HG02798 (cell line): ENCODE measurements around the gene MRPL14.

Source experiments
- ATAC-seq: cut with Tn5 transposase; IDR thresholded peaks from one replicate; pipeline ENCODE4 v1.9.1; 2021; ENCODE audit warnings: mild to moderate bottlenecking; ENCODE audit not compliant: unreplicated experiment, poor library complexity

The MRPL14 gene

DNA sequence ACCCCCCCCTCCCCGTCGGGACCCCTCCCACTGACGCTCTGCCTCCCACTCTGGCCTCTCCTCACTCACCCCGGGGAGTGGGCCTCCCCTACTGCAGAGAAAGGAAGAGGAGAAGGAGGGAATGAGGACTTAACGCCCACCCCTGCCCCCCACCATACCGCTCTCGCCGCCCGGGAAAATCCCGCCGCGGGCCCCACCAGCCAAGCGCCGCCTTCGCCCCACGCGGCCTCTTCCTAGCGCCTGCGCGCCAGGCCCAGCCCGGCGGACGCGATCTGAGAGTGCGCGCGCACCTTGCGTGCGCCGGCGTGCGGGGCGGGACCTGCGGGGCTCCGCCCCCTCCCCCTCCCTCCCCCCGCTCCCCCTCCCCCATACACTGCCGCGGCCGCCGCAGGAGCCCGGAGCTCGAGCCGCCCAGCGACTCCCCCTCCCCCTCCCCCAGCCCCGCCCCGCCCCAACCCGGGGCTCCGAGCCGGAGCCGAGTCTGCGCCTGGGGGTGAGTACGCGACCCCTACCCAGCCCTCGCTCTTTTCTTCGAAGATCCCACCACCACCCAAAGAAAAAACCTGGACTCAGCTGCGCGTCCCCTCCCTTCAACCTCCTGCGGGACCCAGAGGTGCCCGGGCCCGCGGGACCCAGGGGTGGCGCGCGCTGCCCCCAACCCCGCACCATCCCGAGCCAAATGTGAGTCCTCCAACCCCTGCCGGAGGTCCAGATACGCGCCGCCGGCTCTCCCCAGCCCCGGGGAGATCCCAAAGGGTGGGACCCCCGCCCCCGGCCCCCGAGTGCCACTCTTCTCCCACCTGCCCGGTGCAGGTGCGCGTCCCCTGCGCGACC is at the start of gene MRPL14, which contains the start of gene TMEM63B:
Gene MRPL14, minus strand, starts transcription at position 267 of the 834 bp plus-strand sequence. CDS start 10,841 bp downstream, outside the sequence.
Gene TMEM63B, plus strand, starts transcription at position 369 of the 834 bp plus-strand sequence. CDS start 7,031 bp downstream, outside the sequence.
- peak; percentile 86 for ATAC-seq

DNA sequence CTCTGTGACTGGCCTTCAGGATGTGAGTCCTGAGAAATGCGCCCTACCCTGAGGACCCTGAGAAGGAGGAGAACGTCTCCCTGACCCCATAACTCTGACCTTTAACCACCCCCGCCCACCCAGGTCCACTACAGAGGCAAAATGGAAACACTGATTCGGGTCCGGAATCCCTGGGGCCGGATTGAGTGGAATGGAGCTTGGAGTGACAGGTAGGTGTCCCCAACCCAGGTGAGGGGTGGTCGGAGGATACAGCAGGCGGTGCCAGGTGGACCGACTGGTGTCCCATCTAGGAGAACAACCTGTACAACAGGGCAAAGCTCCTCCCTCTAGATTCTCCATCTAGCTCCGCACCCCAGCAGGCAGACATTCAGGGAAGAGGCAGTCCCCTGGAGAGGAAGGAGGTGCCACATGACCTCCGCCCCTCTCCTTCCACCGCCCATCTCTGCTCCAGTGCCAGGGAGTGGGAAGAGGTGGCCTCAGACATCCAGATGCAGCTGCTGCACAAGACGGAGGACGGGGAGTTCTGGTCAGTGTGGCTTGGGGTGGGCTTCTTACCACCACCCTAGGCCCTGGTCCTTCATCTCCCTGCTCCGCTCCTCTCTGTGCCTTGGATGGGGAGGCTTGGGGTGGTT is 49.0 kb upstream of the MRPL14 start:
- ATAC-seq = no peak

GRCh38 chr6:44172731-44173500 is 45.7 kb upstream of the MRPL14 start:
- peak; percentile 79 for ATAC-seq

- no peak for ATAC-seq
Observed at GRCh38 chr6:44171899-44172546, 44.8 kb upstream of the MRPL14 start.

GRCh38 chr6:44169886-44170570 is 42.8 kb upstream of the MRPL14 start:
- ATAC-seq = no peak

- ATAC-seq = no peak
Observed at GRCh38 chr6:44169154-44169553, 41.9 kb upstream of the MRPL14 start.

GRCh38 chr6:44167567-44167966 is 40.3 kb upstream of the MRPL14 start:
- ATAC-seq = no peak

- no peak for ATAC-seq
Observed at GRCh38 chr6:44166591-44167184, 39.4 kb upstream of the MRPL14 start.

DNA sequence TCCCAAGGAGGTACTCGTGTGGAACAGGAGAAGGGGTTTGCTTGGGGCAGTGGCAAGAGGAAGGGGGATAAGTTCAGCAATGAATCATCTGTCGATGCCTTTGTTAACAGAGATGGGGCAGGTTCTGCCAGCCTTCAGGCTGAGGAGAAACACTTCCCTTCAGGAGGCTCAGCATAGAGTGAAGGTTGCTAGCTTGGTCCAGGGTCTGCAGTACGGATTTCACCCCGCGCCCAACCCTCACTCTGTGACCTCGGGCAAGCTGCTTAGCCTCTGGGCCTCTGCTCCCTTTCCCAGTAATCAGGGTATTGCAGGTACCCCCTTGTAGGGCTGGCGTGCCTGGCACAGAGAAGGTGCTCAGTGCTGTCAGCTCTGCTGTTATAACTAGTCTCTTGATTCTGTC is 38.9 kb upstream of the MRPL14 start:
- no peak for ATAC-seq

DNA sequence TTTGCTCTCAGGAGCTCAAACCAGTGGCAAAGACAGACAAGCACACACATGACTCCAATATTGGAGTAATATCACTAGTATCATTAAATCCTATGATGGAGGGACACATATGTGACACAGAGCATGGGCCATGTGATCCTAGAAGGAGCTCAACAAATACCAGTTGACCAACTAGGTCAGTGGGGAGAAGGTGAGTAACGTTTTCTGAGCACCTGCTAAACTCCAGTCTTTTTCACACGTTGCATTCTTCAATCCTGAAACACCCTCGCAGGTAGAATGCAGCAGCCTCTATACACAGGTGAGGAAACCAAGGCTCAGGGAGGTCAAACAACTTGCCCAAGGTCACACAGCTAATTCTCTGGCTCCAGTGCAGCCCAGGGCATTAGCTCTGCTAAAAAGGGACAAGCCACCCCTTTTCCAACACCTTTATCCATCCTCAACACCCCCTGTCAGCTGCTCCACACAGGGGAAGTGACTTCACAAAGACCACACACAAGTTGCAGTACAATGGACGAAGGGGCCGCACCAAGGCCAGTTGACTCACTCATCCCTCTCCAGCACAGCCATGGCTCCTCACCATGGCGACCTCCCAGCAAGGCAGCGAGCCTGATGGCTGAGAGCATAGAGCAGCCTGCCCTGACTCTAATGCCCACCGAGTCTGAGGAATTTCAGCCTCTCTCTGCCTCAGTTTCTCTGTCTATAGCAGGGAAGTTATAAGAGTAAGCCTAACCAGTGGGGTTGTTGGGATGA is 35.8 kb upstream of the MRPL14 start:
- no peak for ATAC-seq

DNA sequence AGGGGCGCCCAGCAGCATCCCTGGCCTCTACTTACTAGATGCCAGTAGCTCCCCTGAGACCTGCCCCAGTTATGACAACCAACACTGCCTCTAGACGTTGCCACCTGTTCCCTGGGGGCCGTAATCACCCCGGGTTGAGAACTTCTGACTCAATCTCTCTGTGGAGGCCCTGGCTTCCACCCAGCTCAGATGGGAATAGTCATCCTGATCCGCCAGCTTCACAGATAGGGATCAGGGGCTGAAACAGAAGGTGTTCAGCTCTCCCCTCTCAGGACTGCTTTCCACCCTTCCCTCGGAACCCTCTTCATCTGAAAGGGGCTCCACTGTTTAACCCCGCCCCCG is 34.7 kb upstream of the MRPL14 start:
- no peak for ATAC-seq

DNA sequence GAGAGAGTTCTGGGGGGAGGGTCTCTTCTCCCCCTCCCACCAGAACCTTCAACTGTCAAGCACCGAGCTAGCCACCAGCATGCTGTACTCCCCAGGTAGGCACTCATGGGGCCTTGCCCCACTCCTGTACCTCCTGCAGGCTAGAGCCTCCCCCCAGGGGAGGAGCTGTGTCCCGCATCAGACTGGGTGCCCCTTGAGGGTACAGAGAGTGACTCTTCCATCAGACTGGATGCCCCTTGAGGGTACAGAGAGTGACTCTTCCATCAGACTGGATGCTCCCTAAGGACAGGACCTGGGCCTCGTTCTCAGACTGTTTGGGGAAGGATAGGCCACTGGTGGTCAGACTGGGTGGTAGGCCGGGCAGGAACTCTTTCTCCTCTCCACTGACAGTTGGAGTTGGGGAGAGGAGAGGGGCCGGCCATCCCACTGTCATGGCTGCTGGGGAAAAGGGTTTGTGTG is 31.5 kb upstream of the MRPL14 start, which contains the start of gene CAPN11:
Gene CAPN11, plus strand, starts transcription at position 51 of the 459 bp plus-strand sequence. Its CDS starts 29 bp downstream, at position 80.
- ATAC-seq = no peak

GRCh38 chr6:44157152-44157521 is 29.9 kb upstream of the MRPL14 start:
- ATAC-seq = no peak

GRCh38 chr6:44156494-44157151 is 29.4 kb upstream of the MRPL14 start:
- no peak for ATAC-seq

GRCh38 chr6:44154067-44154466 is 26.8 kb upstream of the MRPL14 start:
- ATAC-seq = no peak

GRCh38 chr6:44152533-44152932 is 25.3 kb upstream of the MRPL14 start:
- ATAC-seq = no peak

GRCh38 chr6:44152109-44152461 is 24.8 kb upstream of the MRPL14 start:
- no peak for ATAC-seq
